ENCODE results near the gene KRT33B. TPM values are rescaled to one million over a fixed set of nuclear protein-coding genes. Genes with fewer than 3 reads are reported as not detected.

The KRT33B gene
- total RNA-seq (under 1 TPM in 1 of 2 donors, not detected in 1; 0.25 TPM), polyA plus RNA-seq (ENCODE audit: insufficient read depth, low read depth, low replicate concordance) (not detected)
- long read RNA-seq, donor 1 = 0 reads
- long read RNA-seq, donor 2 = 0 reads

GRCh38 chr17:41369713-41370112 lies at the start of gene KRT33B:
Gene KRT33B (minus strand): TSS chr17:41369813. CDS start chr17:41369750, 63 bp downstream.
- H3K27me3 ChIP-seq = no peaks in the 10 kb centered on the region
- H3K36me3 ChIP-seq (ENCODE audit: low read depth, missing control alignments) = no peaks in the 10 kb centered on the region
- TF ChIP-seq CTCF (IDR thresholded peaks at IDR 0.05) = no peak
- TF ChIP-seq POLR2A (IDR thresholded peaks at IDR 0.05) = no peak
- WGBS, 2 donors = 93 to 100% methylated on average over 1 of the region's 1 CpG
- no peak for DNase-seq
- H3K9me3 ChIP-seq = no peaks in the 10 kb centered on the region
- intact Hi-C loops (cut with DNase I; ENCODE audit: low total_unique reads) = loop anchor here (10.0 kb wide), 1 partner anchor 75 kb away; the partner anchor contains the start of gene KRT38
- no peak within 1 kb of the TSS for H3K27ac ChIP-seq
- no peaks in the 10 kb centered on the region for H3K4me1 ChIP-seq
- H3K4me3 ChIP-seq = no peak within 1 kb of the TSS

GRCh38 chr17:41418116-41418860 lies 48.7 kb upstream of the KRT33B start:
- WGBS, 2 donors = 76 to 81% methylated on average over 7 of the region's 7 CpGs
- intact Hi-C loops (cut with DNase I; ENCODE audit: low total_unique reads) = no loop called here
- TF ChIP-seq POLR2A (IDR thresholded peaks at IDR 0.05) (no peak), CTCF (IDR thresholded peaks at IDR 0.05) (no peak)
- no peak for DNase-seq
- Histone ChIP-seq H3K4me3 (no peak overlapping the region), H3K4me1 (peaks cover 35% of the 10 kb centered on the region), H3K9me3 (no peaks in the 10 kb centered on the region), H3K27me3 (no peaks in the 10 kb centered on the region), H3K27ac (no peak overlapping the region), H3K36me3 (ENCODE audit: low read depth, missing control alignments) (no peaks in the 10 kb centered on the region)

DNA sequence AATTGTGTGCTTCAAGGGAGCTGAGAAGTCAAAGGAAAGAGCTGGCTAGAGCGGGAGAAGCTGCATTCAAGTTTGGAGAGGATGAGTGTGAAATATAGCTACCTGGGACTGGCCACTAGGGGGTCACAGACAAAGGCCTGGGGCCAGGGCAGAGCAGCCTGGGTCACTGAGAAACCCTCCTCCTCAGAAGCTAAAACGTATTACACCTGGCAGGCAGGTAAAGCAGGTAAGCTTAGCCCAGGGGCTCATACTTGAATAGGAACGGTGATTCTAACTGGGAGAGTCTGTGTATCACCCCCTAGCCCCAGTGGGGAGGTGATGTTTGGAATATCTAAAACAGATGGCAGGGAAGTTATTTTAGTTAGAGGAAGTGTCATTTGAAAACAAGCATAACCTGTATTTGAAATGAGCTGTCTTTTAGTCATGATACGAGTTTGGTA lies 48.0 kb upstream of the KRT33B start:
- Histone ChIP-seq H3K4me3 (no peak overlapping the region), H3K9me3 (no peaks in the 10 kb centered on the region), H3K27me3 (no peaks in the 10 kb centered on the region), H3K27ac (peak overlapping the region in 1 of 2 donors; percentile 5), H3K4me1 (peaks cover 35% of the 10 kb centered on the region), H3K36me3 (ENCODE audit: low read depth, missing control alignments) (no peaks in the 10 kb centered on the region)
- TF ChIP-seq POLR2A (IDR thresholded peaks at IDR 0.05) (no peak), CTCF (IDR thresholded peaks at IDR 0.05) (peak in 1 of 3 experiments; percentile 23)
- 66 to 67% methylated on average over 4 of the region's 4 CpGs for WGBS, 2 donors
- DNase-seq = no peak
- intact Hi-C loops (cut with DNase I; ENCODE audit: low total_unique reads) = no loop called here

DNA sequence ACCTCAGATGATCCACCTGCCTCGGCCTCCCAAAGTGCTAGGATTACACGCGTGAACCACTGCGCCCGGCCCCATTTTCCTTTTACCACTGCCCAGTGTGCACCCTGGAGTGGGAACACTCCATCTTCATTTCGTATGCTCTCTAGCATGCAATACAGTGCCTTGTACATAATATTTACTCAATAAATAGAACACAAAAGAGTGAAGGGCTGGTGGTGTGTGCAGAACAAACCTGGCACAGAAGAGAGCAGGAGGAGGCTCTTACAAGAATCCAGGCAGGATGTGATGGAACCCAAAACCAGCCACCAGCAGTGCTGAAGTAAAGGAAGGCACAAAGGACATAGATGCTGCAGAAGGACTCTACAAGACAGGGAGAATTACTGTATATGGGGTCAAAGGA lies 47.5 kb upstream of the KRT33B start:
- TF ChIP-seq POLR2A (IDR thresholded peaks at IDR 0.05) (no peak), CTCF (IDR thresholded peaks at IDR 0.05) (no peak)
- no peak overlapping the region for H3K4me3 ChIP-seq
- DNase-seq = no peak
- peak overlapping the region in 1 of 2 donors; percentile 5 for H3K27ac ChIP-seq
- no peaks in the 10 kb centered on the region for H3K9me3 ChIP-seq
- 95 to 97% methylated on average over 6 of the region's 6 CpGs for WGBS, 2 donors
- no peaks in the 10 kb centered on the region for H3K36me3 ChIP-seq (ENCODE audit: low read depth, missing control alignments)
- H3K4me1 ChIP-seq = peaks cover 35% of the 10 kb centered on the region
- no peaks in the 10 kb centered on the region for H3K27me3 ChIP-seq
- intact Hi-C loops (cut with DNase I; ENCODE audit: low total_unique reads) = no loop called here

Data from testis (tissue), 5 donors.